ENCODE measurements around the gene L1CAM.

DNA sequence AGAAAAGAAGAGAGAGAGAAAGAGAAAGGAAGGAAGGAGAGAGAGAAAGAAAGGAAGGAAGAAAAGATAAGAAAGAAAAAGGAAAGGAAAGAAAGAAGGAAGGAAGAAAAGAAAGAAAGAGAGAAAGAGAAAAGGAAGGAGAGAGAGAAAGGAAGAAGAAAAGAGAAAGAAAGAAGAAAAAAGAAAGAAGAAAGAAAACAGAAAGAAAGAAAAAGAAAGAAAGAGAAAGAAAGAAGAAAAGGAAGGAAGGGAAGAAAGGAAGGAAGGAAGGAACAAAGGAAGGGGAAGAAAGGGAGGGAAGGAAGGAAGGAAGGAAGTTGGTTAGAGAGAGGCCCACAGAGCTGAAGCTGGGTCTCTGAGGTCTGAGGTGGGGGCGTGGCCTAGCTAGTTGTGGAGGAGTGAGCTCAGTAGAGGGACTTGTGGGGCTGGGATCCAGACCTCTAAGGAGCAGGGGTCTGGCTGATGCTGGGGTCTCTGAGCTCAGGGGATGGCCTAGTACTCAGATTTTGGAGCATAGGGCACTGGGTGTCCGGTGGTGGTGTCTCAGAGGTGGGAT lies 28.5 kb downstream of the L1CAM start:
- TF ChIP-seq ZNF133 (tag by site-specific recombination; IDR thresholded peaks at IDR 0.05) = no peak
- no peak for TF ChIP-seq SP2 (tag by site-specific recombination; IDR thresholded peaks at IDR 0.05)

Data from HEK293 (cell line).